NCI-H345 treated with DMSO at 0.1 percent for 48 hours (cell line): ENCODE results near the gene EPB41.
A peak's percentile ranks its signal among the peaks of the same experiment; 100 is the strongest.
"Not testable (repeated sequence)": the region's sequence is repeated elsewhere in the genome, so short reads cannot be mapped to it uniquely, and the experiment has no call there.

Source experiments
- DNase-seq: peaks from one replicate; lab custom pipeline; 2025; ENCODE audit not compliant: unreplicated experiment; lab: John Stamatoyannopoulos, UW

EPB41 gene

GRCh38 chr1:29094954-29095353 lies 180.6 kb downstream of the EPB41 start:
- DNase-seq: no peak

- DNase-seq: peak; percentile 94
These were observed 182.0 kb downstream of the EPB41 start for GRCh38 chr1:29096231-29096886.

GRCh38 chr1:29099286-29099685 lies 184.9 kb downstream of the EPB41 start:
- DNase-seq: no peak

GRCh38 chr1:29100487-29100886 lies 186.1 kb downstream of the EPB41 start:
- DNase-seq: no peak

GRCh38 chr1:29105822-29106221 lies 191.5 kb downstream of the EPB41 start:
- no peak for DNase-seq

- not testable (repeated sequence) for DNase-seq
These were observed 193.7 kb downstream of the EPB41 start for GRCh38 chr1:29108041-29108440.

- DNase-seq: no peak
These were observed 198.5 kb downstream of the EPB41 start for GRCh38 chr1:29112705-29113412.

- no peak for DNase-seq
These were observed 199.2 kb downstream of the EPB41 start for GRCh38 chr1:29113413-29114117.

- no peak for DNase-seq
These were observed 200.3 kb downstream of the EPB41 start for GRCh38 chr1:29114654-29115053.

GRCh38 chr1:29117381-29117780 lies 203.0 kb downstream of the EPB41 start:
- DNase-seq: no peak

- DNase-seq: no peak
These were observed 205.0 kb downstream of the EPB41 start for GRCh38 chr1:29119121-29119929.

GRCh38 chr1:29120367-29120766 lies 206.0 kb downstream of the EPB41 start:
- no peak for DNase-seq

GRCh38 chr1:29120947-29121485 lies 206.6 kb downstream of the EPB41 start:
- peak; percentile 12 for DNase-seq

GRCh38 chr1:29121516-29121935 lies 207.2 kb downstream of the EPB41 start:
- no peak for DNase-seq

- no peak for DNase-seq
These were observed 207.7 kb downstream of the EPB41 start for GRCh38 chr1:29121936-29122681.

GRCh38 chr1:29122682-29123052 lies 208.3 kb downstream of the EPB41 start:
- no peak for DNase-seq

GRCh38 chr1:29123053-29123886 lies 208.9 kb downstream of the EPB41 start:
- DNase-seq: peak; percentile 5

GRCh38 chr1:29123887-29124365 lies 209.6 kb downstream of the EPB41 start, which contains the start of gene TMEM200B:
TMEM200B (minus strand) TSS chr1:29123903; CDS start chr1:29121828, 2,075 bp downstream.
- no peak for DNase-seq
